ENCODE measurements around the gene CUL9.

The CUL9 gene

DNA sequence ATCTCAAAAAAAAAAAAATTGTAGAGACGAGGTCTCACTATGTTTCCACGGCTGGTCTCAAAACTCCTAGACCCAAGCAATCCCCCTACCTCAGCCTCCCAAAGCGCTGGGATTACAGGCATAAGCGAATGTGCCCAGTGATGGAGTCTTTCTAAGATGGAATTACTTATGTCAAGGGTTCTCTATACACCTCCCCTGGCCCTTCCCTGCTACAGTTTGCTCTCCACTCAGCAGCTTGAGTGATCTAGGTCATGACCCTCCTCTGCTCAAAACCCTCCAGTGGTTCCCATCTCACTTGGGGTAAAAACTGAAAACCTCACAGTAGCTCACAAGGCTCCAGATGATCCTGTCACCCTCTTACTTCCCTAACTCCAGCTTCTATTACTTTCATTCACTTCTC, 49.1 kb downstream of the CUL9 start:
- DNase-seq: no peak

GRCh38 chr6:43231735-43232450, 49.9 kb downstream of the CUL9 start:
- DNase-seq: no peak

DNA sequence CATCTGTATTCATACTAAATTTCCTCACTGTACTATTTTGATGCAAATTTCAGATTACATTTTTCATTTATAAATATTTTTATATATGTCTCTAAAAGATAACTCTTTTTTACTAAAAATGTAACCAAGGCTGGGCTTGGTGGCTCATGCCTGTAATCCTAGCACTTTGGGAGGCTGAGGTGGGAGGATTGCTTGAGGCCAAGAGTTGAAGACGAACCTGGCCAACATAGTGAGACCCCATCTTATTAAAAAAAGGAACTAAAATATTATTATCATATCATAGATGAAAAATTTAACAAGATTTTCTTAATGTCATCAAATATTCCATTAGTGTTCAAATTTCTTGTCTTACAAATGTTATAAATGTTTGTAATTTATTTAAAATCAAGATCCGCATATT, 53.8 kb downstream of the CUL9 start:
- DNase-seq: no peak

GRCh38 chr6:43239054-43239453, 57.1 kb downstream of the CUL9 start:
- DNase-seq: no peak

DNA sequence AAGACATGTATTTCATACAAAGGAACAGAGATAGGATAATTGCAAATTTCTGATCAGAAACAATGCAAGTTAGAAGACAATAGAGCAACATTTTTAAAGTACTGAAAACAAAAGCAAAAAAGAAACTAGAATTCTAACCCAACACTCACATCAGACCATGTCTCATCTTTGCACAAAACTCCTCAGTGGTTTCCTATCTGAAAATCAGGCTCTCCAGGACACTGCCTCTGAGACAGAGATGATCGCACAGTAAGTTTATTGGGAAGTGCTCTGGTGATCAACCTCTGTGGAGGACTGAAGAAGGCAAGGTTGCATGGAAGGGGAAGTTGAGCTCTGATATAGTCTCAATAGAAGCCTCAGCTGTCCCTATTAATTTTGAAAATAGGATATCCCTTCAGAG, 59.0 kb downstream of the CUL9 start:
- no peak for DNase-seq

- no peak for DNase-seq
Observed at GRCh38 chr6:43241446-43241845, 59.5 kb downstream of the CUL9 start.

DNA sequence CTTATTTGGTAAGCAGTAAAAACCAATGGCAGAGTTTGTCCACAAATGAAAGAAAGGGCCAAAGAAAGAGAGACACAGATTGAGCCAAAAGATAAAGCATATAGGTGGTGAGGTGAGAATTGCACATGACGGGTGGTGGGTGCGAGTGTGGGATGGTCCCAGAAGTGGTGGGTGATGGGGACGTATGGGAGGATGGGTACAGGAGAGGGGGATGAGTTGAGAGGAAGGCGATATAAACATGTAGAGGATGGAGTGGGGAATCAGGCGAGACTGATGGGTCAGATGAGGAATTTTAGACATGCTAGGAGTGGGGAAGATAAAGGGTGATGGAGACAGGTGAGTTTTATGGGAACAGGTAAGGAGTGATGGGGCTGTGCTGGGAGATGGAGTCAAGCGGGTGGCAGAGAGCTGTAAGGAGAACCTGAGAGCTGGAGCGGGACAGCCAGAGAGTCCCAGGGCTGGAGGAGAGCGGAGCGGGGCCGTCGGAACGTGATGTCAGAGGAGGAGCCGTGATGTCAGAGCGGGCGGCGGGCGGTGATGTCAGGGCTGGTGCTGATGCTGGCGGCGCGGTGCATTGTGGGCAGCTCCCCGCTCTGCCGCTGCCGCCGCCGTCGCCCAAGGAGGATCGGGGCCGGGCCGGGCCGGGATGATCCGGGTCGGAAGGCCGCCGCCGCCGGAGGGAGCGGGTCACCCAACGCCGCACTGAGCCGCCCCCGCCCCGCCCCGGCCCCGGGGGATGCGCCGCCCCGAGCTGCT, 61.1 kb downstream of the CUL9 start, which contains the start of gene TTBK1:
TTBK1 (plus strand) TSS at position 574 of the 756 bp plus-strand sequence. CDS start 3,180 bp downstream, outside the sequence.
- DNase-seq: no peak

- no peak for DNase-seq
Observed at GRCh38 chr6:43243664-43244321, 61.8 kb downstream of the CUL9 start.

- no peak for DNase-seq
Observed at GRCh38 chr6:43246301-43247113, 64.5 kb downstream of the CUL9 start.

GRCh38 chr6:43247114-43247999, 65.4 kb downstream of the CUL9 start:
- DNase-seq: peak; percentile 19

DNA sequence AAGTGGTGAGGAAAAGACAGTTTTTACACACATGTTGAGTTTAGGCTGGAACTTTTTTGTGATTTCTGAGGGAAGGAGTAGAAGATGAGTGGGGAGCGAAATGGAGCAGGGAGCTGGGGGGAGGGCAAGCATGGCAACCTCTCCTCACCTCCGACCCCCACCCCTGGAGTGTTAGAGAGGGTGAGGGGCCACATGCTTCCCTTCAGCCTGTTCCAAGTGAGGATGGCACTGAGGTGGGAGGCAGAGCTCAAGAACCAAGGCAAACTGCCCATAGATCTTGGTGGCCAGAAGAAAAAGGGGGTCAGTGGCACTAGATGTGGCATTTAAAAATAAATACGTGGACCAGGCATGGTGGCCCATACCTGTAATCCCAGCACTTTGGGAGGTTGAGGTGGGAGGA, 66.1 kb downstream of the CUL9 start:
- no peak for DNase-seq

GRCh38 chr6:43248791-43249190, 66.8 kb downstream of the CUL9 start:
- DNase-seq: no peak

DNA sequence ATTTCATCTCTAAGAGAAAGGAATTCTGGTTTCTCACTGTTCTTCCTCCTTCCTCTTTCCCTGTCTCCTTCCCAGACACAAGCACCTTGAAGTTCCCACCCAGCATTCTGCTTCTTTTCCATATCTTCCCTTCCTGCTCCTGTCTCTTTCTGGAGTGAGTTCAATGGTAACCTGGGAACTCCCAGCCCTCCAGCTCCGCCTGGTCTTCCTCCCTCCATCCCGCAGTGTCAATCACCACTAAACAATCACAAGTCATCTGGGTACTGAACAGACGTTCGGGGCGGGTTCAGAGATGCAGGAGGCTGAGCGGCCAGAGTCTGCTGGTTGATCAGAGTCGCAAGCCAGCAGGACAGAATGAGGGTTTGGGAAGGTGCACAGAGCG, 69.0 kb downstream of the CUL9 start:
- DNase-seq: peak; percentile 70

GRCh38 chr6:43253401-43253800, 71.4 kb downstream of the CUL9 start:
- no peak for DNase-seq

DNA sequence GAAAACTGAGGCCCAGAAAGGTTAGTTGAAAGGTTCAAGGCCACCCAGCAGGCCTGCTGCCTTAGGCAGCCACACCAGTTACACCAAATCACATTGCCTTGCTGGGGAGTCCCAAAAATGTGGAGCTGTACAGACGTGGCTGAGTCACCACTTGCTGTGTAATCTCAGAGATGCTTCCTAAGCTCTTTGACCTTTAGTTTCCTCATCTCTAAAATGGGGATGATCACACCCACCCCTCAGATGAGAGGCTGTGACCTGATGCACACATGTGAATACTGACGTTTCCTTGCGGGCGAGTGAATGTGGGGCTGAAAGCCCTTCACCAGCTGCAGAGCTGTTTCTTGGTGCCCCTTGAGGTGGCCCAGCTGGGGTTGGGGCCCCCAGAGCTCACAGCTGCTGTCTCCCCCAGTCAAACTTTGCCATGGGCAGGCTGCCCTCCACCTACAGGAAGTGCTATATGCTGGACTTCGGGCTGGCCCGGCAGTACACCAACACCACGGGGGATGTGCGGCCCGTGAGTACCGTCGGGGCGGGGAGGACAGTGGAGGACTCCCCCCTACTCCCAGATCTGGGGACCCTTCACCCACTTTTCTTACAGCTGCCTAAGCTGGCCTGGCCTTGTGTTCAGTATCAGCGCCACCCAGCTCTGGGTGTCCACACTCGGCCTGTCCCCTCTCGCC, 72.3 kb downstream of the CUL9 start:
- no peak for DNase-seq

- no peak for DNase-seq
Observed at GRCh38 chr6:43254846-43255245, 72.8 kb downstream of the CUL9 start.

GRCh38 chr6:43255408-43256054, 73.5 kb downstream of the CUL9 start:
- no peak for DNase-seq

DNA sequence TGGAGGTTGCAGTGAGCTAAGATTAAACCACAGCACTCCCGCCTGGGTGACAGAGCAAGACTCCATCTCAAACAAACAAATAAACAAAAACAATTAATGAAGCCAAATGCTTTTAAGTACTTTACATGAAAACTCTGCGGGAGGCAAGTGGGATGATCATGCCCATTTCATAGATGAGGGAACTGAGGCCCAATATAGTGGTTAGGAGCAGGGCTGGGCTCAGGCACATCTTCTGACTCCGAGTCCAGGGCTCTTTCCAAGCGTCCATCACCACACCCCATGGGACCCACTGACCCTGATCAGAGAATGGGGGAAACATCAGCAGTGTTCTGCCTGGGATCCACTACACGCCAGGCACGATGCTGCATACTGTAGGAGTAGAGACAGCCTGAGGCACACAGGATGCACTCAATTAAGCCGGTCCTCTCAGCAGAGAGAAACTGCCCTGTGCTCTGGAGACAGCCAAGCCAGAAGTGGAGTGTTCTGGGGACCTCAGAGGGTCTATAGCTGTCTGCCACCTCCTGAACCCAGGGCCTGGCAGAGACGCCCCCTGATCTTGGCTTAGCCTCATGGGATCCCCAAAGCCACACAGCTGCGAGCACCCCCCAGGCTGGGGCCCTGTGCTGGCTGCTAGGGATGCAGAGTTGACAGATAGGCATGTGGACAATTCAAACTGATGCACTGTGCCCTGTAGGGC, 74.8 kb downstream of the CUL9 start:
- no peak for DNase-seq

GRCh38 chr6:43257367-43258145, 75.6 kb downstream of the CUL9 start:
- no peak for DNase-seq

All from DMS 273 treated with DMSO at 0.1 percent for 48 hours (cell line).